GM21515 (cell line): ENCODE results near the gene AMHR2.

Experiments
- ATAC-seq: cut with Tn5 transposase; IDR thresholded peaks from one replicate; pipeline ENCODE4 v1.9.1; 2021; ENCODE audit not compliant: unreplicated experiment

The AMHR2 gene

DNA sequence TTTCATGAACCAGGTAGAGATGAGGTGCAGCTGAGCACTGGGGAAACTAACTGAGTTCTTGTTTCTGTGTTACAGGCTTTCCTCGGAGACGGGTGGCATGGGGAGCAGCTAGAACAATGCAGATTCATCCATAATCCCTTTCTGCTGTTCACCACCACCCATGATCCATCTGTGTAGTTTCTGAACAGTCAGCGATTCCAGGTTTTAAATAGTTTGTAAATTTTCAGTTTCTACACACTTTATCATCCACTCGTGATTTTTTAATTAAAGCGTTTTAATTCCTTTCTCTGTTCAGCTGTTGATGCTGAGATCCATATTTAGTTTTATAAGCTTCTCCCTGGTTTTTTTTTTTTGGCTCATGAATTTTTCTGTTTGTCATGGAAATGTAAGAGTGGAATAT lies 55.7 kb downstream of the AMHR2 start:
- ATAC-seq: no peak

DNA sequence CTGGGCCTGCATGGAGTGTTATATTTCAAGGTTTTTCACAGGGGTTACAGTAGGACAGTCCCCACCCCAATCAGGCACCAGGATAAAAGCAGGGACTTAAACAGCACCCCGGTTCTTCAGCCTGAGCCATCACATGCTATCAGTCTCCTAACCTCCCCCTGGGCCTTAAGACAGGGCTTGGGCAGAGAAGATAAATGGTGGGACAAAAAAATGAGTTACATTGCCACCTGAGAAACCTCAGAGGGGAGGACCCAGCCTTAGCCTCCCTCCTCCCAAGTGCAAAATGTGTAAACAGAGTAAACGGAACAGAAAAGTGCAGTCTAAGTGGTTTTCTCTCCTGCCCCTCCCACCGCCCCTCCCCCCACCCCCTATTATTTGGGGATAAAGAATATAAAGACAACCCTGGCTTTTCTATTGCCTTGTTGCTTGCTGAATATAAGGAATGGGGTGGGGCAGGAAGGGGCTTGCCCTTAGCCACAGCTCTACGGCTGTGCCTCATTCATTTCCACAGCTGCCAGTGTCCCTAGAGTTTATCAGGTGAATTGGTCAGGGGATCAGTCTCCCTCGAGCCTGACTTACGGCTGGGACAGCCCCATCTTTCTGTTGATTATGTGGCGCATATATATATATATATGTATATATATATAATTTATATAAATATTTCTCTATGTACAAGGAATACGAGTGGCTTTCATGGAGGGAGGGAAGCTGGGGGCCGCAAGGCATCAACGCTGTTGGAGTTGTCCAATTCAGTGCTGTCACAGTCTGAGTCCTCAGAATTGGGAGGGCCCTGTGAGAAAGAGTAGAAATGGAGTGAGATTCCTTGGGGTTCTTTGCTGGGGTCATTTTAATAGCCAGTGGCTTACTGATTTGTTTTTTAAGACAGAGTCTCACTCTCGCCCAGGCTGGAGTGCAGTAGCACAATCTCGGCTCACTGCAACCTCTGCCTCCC lies 57.1 kb downstream of the AMHR2 start:
- ATAC-seq: no peak
